GM12874 (cell line): ENCODE measurements around the gene KRTAP10-11.

Experiments used
- TF ChIP-seq, protein P1 (sequence below): IDR thresholded peaks from 2 replicates; pipeline ENCODE4 v1.5.1; 2011; ENCODE audit warnings: low read depth, mild to moderate bottlenecking, control low read depth, low read length, moderate library complexity; ENCODE audit not compliant: insufficient read depth

KRTAP10-11 gene

DNA sequence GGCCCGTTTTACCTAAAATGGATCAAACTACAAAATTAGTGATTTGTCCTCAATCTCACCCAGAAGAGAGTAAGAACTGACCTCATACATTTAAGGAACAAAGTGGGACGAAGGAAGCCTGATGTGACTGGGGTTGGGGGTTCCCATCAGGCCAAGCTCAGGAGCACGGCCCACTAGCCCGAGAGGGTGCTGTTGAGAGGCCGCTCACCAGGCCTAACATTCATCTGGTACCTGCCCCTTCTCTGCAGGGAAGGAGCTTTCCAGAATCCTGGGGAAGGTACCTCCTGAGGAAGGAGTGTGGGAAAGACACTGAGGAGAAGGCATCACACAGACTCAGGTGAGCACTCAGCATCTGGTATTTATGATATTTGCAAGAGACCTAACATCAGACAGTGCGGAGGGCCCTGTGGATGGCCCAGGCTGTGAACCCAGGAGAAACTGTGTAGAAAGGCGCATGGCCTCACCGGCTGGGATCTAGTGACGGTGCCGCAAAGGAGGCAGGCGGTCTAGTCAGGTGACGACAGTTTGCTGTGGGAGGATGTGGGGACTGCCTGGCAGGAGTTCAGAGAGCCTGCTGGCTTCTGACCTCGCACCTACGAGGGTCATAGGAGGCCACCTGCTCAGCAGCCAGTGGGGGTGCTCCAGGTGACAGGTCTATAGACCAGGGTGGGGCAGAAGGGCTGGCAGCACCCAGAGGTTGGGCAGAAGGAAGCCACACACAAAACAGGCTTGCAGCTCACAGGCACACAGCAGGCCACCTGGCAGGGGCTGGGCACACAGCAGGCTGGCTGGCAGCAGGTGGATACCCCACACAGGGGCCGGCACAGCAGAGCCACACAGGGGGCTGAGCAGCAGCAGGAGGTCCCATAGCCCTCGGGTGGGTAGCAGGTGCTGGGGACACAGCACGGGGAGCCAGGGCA is 7.7 kb downstream of the KRTAP10-11 start:
- TF ChIP-seq, protein P1, sequence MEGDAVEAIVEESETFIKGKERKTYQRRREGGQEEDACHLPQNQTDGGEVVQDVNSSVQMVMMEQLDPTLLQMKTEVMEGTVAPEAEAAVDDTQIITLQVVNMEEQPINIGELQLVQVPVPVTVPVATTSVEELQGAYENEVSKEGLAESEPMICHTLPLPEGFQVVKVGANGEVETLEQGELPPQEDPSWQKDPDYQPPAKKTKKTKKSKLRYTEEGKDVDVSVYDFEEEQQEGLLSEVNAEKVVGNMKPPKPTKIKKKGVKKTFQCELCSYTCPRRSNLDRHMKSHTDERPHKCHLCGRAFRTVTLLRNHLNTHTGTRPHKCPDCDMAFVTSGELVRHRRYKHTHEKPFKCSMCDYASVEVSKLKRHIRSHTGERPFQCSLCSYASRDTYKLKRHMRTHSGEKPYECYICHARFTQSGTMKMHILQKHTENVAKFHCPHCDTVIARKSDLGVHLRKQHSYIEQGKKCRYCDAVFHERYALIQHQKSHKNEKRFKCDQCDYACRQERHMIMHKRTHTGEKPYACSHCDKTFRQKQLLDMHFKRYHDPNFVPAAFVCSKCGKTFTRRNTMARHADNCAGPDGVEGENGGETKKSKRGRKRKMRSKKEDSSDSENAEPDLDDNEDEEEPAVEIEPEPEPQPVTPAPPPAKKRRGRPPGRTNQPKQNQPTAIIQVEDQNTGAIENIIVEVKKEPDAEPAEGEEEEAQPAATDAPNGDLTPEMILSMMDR = no peak

DNA sequence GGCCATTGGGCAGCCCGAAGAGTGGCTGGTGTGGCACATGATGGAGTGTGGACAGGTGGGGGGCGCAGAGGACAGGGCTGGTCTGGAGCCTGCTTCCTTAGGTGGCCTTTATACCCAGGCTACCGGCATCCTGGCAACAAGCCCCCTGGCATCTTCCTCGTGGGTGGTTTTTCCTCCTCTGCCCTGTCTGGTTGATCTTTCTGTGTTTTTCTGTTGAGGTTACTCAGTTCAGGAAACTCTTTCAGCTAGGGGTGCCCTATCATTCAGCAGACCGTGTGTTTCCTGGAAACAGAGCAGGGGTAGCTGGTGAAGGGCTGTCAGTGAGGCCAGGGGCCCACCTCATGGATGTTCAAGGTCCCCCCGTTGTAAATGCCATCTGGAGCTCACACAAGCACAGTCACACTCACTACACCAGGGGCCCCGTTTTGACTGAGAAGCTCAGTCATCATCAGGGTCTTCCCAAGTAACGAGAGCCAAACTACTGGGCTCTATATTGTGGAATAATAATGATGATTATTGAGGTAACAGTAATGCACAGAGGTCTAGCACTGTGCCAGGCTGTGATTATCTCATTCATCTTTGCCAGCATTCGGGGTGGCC is 8.5 kb downstream of the KRTAP10-11 start, which contains the start of gene KRTAP12-4:
Gene KRTAP12-4, minus strand, starts transcription at position 84 of the 600 bp plus-strand sequence. Its CDS starts 45 bp downstream, at position 39.
- TF ChIP-seq, protein P1 = no peak

DNA sequence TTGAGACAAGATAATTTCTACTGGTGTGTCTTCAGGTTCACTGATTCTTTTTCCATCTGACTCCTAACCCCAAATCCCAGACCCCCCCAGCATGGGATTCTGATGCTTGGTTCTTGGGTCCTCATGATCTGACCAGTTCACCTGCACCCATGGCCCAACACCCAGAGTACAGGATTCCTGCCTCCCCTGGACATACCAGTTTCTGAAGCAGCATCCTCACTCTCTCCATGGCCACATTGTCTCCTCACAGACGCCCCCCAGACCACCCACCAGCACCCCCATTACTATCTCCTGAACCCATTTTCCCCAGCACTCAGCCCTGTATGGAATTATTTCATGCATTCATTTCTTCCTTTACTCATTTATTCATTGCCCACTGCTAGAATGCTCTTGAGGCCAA is 10.7 kb downstream of the KRTAP10-11 start:
- TF ChIP-seq, protein P1 = no peak

DNA sequence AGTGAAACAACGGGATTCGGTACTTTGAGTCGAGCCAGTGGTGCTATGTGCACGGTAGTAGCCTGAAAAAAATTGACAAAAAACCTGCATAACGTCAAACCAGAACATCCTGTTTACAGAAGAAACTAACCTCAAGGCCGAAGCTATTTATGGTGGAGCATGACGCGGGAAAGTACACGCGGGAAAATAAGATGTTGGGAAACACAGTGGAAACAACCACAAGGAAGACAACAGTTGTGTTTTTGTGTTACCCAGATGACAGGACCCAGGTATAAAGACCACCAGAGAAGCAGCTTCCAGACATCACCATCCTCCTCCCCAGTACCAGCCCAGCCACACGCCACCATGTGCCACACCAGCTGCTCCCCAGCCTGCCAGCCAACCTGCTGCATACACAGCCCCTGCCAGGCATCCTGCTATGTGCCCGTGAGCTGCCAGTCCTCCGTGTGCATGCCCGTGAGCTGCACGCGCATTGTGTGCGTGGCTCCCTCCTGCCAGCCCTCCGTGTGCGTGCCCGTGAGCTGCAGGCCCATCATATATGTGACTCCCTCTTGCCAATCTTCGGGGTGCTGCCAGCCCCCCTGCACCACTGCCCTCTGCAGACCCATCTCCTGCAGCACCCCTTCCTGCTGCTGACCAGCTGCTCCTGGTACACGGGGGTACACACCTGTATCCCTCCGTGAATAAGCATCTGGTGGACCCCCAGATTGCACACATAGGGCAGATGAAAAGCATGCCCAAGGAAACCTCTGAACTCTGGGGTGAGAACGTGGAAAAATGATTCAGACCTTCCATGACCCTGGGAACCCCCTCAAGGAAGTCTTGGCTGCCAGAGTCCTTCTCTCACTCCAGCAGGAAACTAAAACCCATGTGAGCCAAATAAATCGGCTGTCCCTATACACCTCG is 11.7 kb downstream of the KRTAP10-11 start, which contains the start of gene KRTAP12-3:
Gene KRTAP12-3, plus strand, starts transcription at position 298 of the 906 bp plus-strand sequence. Its CDS starts 48 bp downstream, at position 346.
- TF ChIP-seq, protein P1 = no peak

DNA sequence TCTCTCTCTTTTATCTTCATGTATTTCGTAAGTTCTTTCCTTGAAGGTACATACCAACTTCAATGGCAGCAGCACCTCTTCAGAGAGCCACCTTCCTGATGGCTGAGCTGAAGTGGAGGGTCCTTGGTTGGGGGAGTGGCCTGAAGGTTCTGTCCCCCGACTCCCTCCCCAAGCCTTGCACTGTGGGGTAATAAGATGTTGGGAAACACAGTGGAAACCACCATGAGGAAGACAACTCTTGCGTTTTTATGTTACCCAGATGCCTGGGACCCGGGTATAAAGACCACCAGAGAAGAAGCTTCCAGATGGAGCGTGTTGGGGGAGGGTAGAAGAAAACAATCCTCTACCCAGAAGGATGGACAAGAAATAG is 12.3 kb downstream of the KRTAP10-11 start:
- TF ChIP-seq, protein P1 = no peak

DNA sequence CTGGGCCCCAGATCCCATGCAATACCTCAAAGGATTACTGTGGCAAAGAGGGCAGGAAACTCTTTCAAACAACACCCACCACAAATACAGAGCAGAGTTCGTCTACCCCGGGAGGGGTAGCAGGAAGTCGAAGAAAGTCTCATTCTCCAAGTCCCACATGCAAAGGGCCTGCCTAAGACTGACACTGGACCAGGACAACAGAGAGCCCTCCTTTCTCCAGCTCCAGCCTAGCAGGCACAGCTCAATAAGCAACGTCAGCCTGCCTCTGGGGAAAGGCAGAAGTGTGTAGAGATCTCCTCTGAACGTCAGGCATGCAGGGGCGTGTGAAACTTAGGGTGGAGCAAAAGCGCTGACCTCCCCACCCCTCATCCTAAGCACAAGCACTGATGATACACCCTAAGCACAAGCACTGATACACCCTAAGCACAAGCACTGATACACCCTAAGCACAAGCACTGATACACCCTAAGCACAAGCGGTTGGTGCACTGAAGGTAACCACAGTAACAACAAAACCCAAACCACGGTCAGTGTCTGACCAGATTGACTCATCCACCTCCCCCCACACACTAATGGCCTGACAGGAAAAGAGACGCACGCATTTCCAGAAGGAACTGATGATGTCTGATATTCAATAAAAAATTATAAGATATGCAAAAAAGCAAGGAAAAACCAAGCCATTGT is 12.8 kb downstream of the KRTAP10-11 start:
- TF ChIP-seq, protein P1 = no peak
